ENCODE results near the gene PGAP3. TPM values are rescaled to one million over a fixed set of nuclear protein-coding genes. Genes with fewer than 3 reads are reported as not detected.
A peak's percentile ranks its signal among the peaks of the same experiment; 100 is the strongest.

PGAP3 gene
- total RNA-seq, 2 donors from 2014 or later = 44.6 to 50.0 TPM

- Histone ChIP-seq H3K4me1 (replicated peaks) (peaks cover 11% of the 10 kb centered on the region), H3K9me3 (no peaks in the 10 kb centered on the region), H3K27ac (peak overlapping the region in 1 of 2 donors; percentile 37), H3K36me3 (no peaks in the 10 kb centered on the region), H3K27me3 (replicated peaks; ENCODE audit: insufficient read depth) (no peaks in the 10 kb centered on the region), H3K4me3 (no peak overlapping the region)
- TF ChIP-seq POLR2A (IDR thresholded peaks at IDR 0.05) = no peak
- no peak for TF ChIP-seq CTCF (IDR thresholded peaks at IDR 0.05)
- no peak for TF ChIP-seq POLR2AphosphoS5 (IDR thresholded peaks at IDR 0.05)
- no peak for DNase-seq (ENCODE audit: low spot score)
- WGBS = 87% methylated on average over 3 of the region's 3 CpGs
- intact Hi-C loops (cut with DNase I) = no loop called here
Measured at GRCh38 chr17:39658760-39659159, 29.1 kb downstream of the PGAP3 start.

- Histone ChIP-seq H3K27ac (no peak overlapping the region), H3K36me3 (no peaks in the 10 kb centered on the region), H3K4me1 (replicated peaks) (peaks cover 11% of the 10 kb centered on the region), H3K4me3 (no peak overlapping the region), H3K9me3 (no peaks in the 10 kb centered on the region), H3K27me3 (replicated peaks; ENCODE audit: insufficient read depth) (no peaks in the 10 kb centered on the region)
- intact Hi-C loops (cut with DNase I) = no loop called here
- 94% methylated on average over 11 of the region's 11 CpGs for WGBS
- TF ChIP-seq CTCF (IDR thresholded peaks at IDR 0.05) (no peak), POLR2A (IDR thresholded peaks at IDR 0.05) (no peak), POLR2AphosphoS5 (IDR thresholded peaks at IDR 0.05) (no peak)
- DNase-seq (ENCODE audit: low spot score) = no peak
Measured at GRCh38 chr17:39658346-39658745, 29.5 kb downstream of the PGAP3 start.

- H3K36me3 ChIP-seq = no peaks in the 10 kb centered on the region
- WGBS = 85% methylated on average over 2 of the region's 2 CpGs
Measured at GRCh38 chr17:39655105-39655504, 32.8 kb downstream of the PGAP3 start.

GRCh38 chr17:39653662-39654331 lies 34.1 kb downstream of the PGAP3 start:
- WGBS = 73% methylated on average over 14 of the region's 14 CpGs
- TF ChIP-seq POLR2AphosphoS5 (IDR thresholded peaks at IDR 0.05) (no peak), CTCF (IDR thresholded peaks at IDR 0.05) (peak; percentile 43 to 55 (median 52))
- H3K4me1 ChIP-seq (replicated peaks) = peaks cover 13% of the 10 kb centered on the region
- H3K27me3 ChIP-seq (replicated peaks; ENCODE audit: insufficient read depth) = no peaks in the 10 kb centered on the region
- H3K9me3 ChIP-seq = no peaks in the 10 kb centered on the region
- H3K4me3 ChIP-seq = no peak overlapping the region
- H3K36me3 ChIP-seq = no peaks in the 10 kb centered on the region
- H3K27ac ChIP-seq = no peak overlapping the region
- intact Hi-C loops (cut with DNase I) = no loop called here
- DNase-seq (ENCODE audit: low spot score) = peak; percentile 47

More at GRCh38 chr17:39655105-39655504, 32.8 kb downstream of the PGAP3 start:
- H3K4me3 ChIP-seq = no peak overlapping the region
- H3K27me3 ChIP-seq (replicated peaks; ENCODE audit: insufficient read depth) = no peaks in the 10 kb centered on the region
- H3K4me1 ChIP-seq (replicated peaks) = peaks cover 13% of the 10 kb centered on the region
- no peaks in the 10 kb centered on the region for H3K9me3 ChIP-seq
- intact Hi-C loops (cut with DNase I) = no loop called here
- TF ChIP-seq POLR2AphosphoS5 (IDR thresholded peaks at IDR 0.05) (no peak), CTCF (IDR thresholded peaks at IDR 0.05) (no peak), POLR2A (IDR thresholded peaks at IDR 0.05) (no peak)
- DNase-seq (ENCODE audit: low spot score) = no peak
- H3K27ac ChIP-seq = no peak overlapping the region

- WGBS = 88% methylated on average over 12 of the region's 12 CpGs
- H3K27ac ChIP-seq = peak overlapping the region; percentile 58 to 67
- no peaks in the 10 kb centered on the region for H3K9me3 ChIP-seq
- no peak for TF ChIP-seq POLR2AphosphoS5 (IDR thresholded peaks at IDR 0.05)
- no peak for TF ChIP-seq POLR2A (IDR thresholded peaks at IDR 0.05)
- no peak for DNase-seq (ENCODE audit: low spot score)
- peaks cover 13% of the 10 kb centered on the region for H3K4me1 ChIP-seq (replicated peaks)
- H3K27me3 ChIP-seq (replicated peaks; ENCODE audit: insufficient read depth) = no peaks in the 10 kb centered on the region
- intact Hi-C loops (cut with DNase I) = no loop called here
- H3K36me3 ChIP-seq = no peaks in the 10 kb centered on the region
- H3K4me3 ChIP-seq = no peak overlapping the region
Measured at GRCh38 chr17:39653316-39653661, 34.6 kb downstream of the PGAP3 start.
